Activated naive CD8-positive, alpha-beta T cell treated with anti-CD3 and anti-CD28 coated beads, Interleukin-2, amount 50 U/mL, for 24 hours (primary cell): ENCODE data around the gene KIAA0825.

ENCODE experiments used
- ATAC-seq: fragments of 150-1000 bp; cut with Tn5 transposase; one replicate; pipeline ENCODE4 v1.10.0; 2021
- DNase-seq: peaks from one replicate; pipeline ENCODE4 v3.0.0; 2021
- H3K27ac Mint-ChIP-seq: one replicate; pipeline ENCODE4 v1.8.0; 2021; ENCODE audit warnings: mild to moderate bottlenecking, mixed read lengths
- H3K27me3 Mint-ChIP-seq: one replicate; pipeline ENCODE4 v1.8.0; 2021; ENCODE audit warnings: mixed read lengths
- H3K36me3 Mint-ChIP-seq: one replicate; pipeline ENCODE4 v1.8.0; 2021; ENCODE audit warnings: low read depth, mixed read lengths
- H3K4me1 Mint-ChIP-seq: one replicate; pipeline ENCODE4 v1.8.0; 2021; ENCODE audit warnings: mixed read lengths
- H3K4me3 Mint-ChIP-seq: one replicate; pipeline ENCODE4 v1.8.0; 2021; ENCODE audit warnings: mild to moderate bottlenecking, moderate library complexity, mixed read lengths
- H3K9me3 Mint-ChIP-seq: one replicate; pipeline ENCODE4 v1.8.0; 2021; ENCODE audit warnings: mixed read lengths

The KIAA0825 gene

DNA sequence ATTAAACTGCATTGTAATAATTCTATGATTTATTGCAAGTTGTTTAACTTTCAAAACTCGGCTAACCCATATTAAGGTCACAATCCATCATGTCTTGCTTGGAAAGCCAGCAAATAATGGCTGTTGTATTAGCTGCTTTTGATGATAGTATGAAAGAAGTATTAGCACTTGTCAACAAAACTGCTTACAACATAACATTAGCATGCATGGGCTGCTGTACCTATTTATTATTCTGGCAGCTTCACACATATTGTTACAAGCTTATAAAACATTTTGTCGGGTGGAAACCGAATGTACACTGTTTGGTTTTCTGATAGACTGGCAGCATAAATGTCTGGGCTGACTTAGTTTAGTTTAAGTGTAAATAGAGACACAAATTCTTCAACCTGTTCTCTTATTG, 378.3 kb downstream of the KIAA0825 start:
- Mint-ChIP-seq H3K36me3 (no peaks in the 10 kb centered on the region), H3K27ac (no peak overlapping the region), H3K4me1 (no peaks in the 10 kb centered on the region), H3K9me3 (no peaks in the 10 kb centered on the region), H3K4me3 (no peak overlapping the region), H3K27me3 (no peaks in the 10 kb centered on the region)
- ATAC-seq (no peak), DNase-seq (no peak)

DNA sequence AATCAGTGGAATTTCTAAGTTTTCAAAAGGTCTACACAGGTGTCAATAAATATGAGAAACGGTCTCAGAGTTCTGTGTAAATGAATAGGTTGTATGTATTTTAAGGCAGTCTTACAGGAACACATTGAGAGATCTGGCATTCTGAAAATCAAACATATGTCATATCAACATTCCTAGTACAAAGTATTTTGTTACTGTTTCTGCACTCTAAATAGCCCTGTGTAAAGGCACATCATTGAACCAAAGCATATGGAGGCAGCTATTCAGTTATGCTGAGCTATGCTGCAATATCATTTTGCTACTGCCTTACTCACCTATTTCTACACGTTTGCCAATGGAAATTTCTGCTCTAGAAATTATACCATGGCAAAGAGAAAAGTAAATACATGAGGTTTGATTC, 379.1 kb downstream of the KIAA0825 start:
- Mint-ChIP-seq H3K9me3 (no peaks in the 10 kb centered on the region), H3K27me3 (no peaks in the 10 kb centered on the region), H3K27ac (no peak overlapping the region), H3K36me3 (no peaks in the 10 kb centered on the region), H3K4me3 (no peak overlapping the region), H3K4me1 (no peaks in the 10 kb centered on the region)
- no peak for DNase-seq
- ATAC-seq, result no peak

DNA sequence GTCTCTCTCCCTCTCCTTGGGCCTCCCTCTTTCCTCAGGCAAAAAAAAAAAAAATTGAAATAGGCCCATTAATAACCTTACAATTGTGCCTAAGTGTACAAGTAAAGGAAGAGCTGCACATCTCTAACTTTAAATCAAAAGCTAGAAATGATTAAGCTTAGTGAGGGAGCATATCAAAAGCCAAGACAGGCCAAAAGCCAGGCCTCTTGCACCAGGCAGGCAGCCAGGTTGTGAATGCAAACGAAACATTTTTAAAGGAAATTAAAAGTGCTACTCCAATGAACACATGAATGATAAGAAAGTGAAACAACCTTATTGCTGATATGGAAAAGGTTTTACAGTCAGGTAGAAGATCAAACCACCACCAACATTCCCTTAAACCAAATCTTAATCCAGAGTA, 383.4 kb downstream of the KIAA0825 start:
- no peak overlapping the region for H3K27ac Mint-ChIP-seq
- no peak overlapping the region for H3K4me3 Mint-ChIP-seq
- peaks cover 2% of the 10 kb centered on the region for H3K36me3 Mint-ChIP-seq
- H3K9me3 Mint-ChIP-seq, result peaks cover 6% of the 10 kb centered on the region
- H3K27me3 Mint-ChIP-seq, result peaks cover 2% of the 10 kb centered on the region
- no peak for DNase-seq
- ATAC-seq, result no peak
- no peaks in the 10 kb centered on the region for H3K4me1 Mint-ChIP-seq

DNA sequence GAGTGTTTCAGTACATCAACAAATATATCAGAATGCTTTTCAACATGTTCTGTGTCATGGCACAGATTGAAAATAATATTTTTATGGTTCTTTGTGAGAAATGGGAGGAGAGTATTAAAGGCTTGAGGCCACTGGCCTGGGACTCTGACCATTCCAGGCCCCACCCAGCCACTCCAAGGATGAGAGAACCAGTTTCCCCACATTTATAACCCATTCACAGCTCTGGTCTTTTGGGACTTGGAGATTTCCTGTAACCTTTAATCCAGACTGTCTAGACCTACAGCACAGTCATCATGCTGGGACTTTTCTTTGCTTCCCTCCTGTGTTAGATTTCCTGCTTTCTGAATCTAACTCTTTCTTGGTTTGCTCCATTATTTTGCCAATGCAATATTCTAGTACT, 389.6 kb downstream of the KIAA0825 start:
- DNase-seq (no peak), ATAC-seq (no peak)
- H3K27ac Mint-ChIP-seq, result no peak overlapping the region
- peaks cover 2% of the 10 kb centered on the region for H3K36me3 Mint-ChIP-seq
- no peaks in the 10 kb centered on the region for H3K4me1 Mint-ChIP-seq
- H3K27me3 Mint-ChIP-seq, result peaks cover 2% of the 10 kb centered on the region
- H3K4me3 Mint-ChIP-seq, result no peak overlapping the region
- H3K9me3 Mint-ChIP-seq, result peaks cover 6% of the 10 kb centered on the region

DNA sequence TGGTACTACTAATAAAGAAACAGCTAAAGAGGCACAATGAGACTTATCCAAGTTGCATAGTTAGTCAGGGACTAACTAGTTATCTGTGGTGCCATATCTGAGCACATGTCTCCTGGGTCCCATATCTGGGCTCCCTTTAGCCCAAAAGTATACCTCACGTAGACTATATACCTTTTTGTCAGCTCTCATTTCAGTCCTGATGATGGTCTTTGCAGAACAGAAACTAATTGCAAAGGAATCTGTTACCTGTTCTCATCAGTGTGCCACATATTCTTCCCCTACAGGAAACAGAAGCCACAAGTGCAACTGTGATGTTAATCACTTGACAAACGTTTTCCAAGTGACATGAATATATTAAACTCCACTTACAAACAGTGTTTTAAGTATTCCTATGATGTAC, 395.2 kb downstream of the KIAA0825 start:
- H3K4me1 Mint-ChIP-seq, result peaks cover 3% of the 10 kb centered on the region
- peak; percentile 46 for ATAC-seq

DNA sequence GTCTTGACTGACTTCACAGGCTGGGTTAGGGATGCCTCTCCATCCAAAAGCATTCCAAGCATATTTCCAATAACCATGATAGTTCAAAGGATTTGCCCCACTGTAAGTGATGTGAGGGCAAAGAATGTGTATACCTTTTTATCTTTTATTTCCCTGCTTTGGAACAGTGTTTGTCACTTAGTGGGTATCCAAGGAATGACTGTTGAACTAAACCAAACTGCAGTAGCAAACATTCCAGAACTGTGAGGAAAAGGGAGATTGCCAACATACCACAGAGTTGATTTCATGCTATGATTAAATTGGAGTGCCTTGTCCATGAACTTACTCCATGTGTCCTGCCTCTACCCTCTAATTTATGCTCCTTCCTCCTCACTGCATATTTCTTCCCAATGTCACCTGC, 400.0 kb downstream of the KIAA0825 start:
- Mint-ChIP-seq H3K4me3 (no peak overlapping the region), H3K36me3 (no peaks in the 10 kb centered on the region), H3K4me1 (peaks cover 2% of the 10 kb centered on the region), H3K27ac (no peak overlapping the region), H3K9me3 (no peaks in the 10 kb centered on the region), H3K27me3 (no peaks in the 10 kb centered on the region)
- DNase-seq (no peak), ATAC-seq (no peak)

More for the DNA sequence above, 395.2 kb downstream of the KIAA0825 start:
- Mint-ChIP-seq H3K36me3 (no peaks in the 10 kb centered on the region), H3K4me3 (no peak overlapping the region), H3K27ac (no peak overlapping the region), H3K9me3 (no peaks in the 10 kb centered on the region), H3K27me3 (no peaks in the 10 kb centered on the region)
- DNase-seq, result no peak

DNA sequence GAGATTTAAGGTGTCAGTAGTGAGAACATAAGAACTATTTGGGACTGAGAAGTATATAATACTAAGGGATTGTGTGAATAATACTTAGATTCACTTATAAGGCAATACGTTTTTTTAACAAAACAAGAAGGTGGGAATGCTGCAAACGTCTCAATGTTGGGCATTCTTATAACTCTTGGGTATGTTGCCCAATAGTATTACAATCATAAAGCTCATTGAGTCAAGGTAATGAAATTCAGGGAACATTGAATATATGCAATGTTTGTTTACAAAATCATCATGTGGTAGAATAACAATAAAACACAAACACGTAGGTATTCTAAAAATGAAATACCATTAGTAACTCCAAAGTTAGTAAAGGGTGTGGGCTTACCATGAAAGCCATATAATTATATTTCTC, 400.7 kb downstream of the KIAA0825 start:
- Mint-ChIP-seq H3K36me3 (no peaks in the 10 kb centered on the region), H3K27ac (no peak overlapping the region), H3K4me1 (no peaks in the 10 kb centered on the region), H3K27me3 (no peaks in the 10 kb centered on the region), H3K9me3 (no peaks in the 10 kb centered on the region), H3K4me3 (no peak overlapping the region)
- ATAC-seq (no peak), DNase-seq (no peak)

DNA sequence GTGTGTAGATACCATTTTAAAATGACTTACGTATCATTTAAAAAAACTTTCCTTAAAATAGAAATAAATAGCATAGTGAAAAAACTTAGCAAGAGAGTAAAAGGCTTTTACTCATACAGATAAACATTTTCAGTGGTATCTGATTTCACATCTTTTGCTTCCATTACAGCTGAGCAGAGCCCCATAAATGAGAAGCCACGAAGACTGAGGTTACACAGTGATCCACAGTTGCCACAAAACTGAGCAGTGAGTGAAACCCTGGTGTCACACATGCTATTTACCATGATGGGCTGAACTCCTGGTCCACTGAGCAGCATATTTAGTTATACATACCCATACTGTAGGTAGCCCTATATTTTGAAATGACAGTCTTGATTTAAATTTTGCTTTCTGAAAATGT, 401.2 kb downstream of the KIAA0825 start:
- Mint-ChIP-seq H3K4me3 (no peak overlapping the region), H3K27ac (no peak overlapping the region)
- no peak for ATAC-seq

DNA sequence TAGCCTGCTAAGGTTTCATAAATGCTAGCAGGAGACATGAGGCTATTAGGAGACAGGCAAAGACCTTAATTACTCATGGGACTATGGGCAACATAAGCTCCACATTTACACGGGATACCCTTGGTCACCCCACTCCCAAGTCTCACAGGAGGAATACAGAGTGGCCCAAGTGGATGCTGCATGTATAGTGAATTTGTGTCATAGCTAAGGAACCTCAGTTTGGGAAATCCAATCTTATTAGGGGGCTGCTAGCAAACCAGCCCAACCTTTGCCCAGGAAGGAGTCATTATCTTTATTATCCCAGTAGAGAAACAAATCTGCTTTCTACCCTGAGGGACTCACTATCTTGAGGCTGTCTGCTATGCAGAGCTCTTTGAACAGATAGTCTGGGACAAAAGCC, 405.9 kb downstream of the KIAA0825 start:
- no peaks in the 10 kb centered on the region for H3K27me3 Mint-ChIP-seq

More for the DNA sequence above, 401.2 kb downstream of the KIAA0825 start:
- H3K27me3 Mint-ChIP-seq, result no peaks in the 10 kb centered on the region
- no peaks in the 10 kb centered on the region for H3K36me3 Mint-ChIP-seq
- no peaks in the 10 kb centered on the region for H3K9me3 Mint-ChIP-seq
- no peak for DNase-seq
- H3K4me1 Mint-ChIP-seq, result no peaks in the 10 kb centered on the region

DNA sequence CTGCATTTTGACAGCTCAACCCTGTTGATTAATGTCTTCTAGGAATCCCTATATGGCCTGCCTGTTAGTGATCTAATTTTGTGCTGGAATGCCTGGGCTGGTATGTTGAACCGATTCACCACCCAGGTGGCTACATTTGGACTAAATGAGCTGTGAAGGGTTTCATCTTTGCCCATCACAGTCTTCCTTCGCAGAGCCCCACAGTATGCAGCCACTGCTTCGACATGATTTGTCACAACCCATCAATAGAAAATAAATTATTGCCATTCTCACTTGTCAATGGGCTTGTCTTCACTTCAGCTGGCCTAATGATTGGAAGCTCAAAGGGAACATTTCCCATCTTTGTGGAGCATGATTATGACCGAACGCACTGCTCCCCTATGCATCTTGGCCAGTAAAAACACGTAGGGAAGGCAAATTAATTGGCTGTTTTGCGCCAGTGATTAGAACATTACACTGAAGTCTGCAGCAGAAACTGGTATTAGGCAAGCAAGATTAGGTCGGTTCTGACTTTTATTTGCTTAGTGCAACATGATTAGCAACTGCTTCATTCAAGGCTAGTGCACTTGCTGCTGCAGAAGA, 408.5 kb downstream of the KIAA0825 start:
- Mint-ChIP-seq H3K4me1 (no peaks in the 10 kb centered on the region), H3K36me3 (no peaks in the 10 kb centered on the region), H3K4me3 (no peak overlapping the region), H3K27me3 (no peaks in the 10 kb centered on the region), H3K9me3 (no peaks in the 10 kb centered on the region), H3K27ac (no peak overlapping the region)
- ATAC-seq (no peak), DNase-seq (no peak)

More for the DNA sequence above, 405.9 kb downstream of the KIAA0825 start:
- ATAC-seq (no peak), DNase-seq (no peak)
- H3K4me1 Mint-ChIP-seq, result no peaks in the 10 kb centered on the region
- no peak overlapping the region for H3K4me3 Mint-ChIP-seq
- no peaks in the 10 kb centered on the region for H3K36me3 Mint-ChIP-seq
- H3K9me3 Mint-ChIP-seq, result no peaks in the 10 kb centered on the region
- no peak overlapping the region for H3K27ac Mint-ChIP-seq

DNA sequence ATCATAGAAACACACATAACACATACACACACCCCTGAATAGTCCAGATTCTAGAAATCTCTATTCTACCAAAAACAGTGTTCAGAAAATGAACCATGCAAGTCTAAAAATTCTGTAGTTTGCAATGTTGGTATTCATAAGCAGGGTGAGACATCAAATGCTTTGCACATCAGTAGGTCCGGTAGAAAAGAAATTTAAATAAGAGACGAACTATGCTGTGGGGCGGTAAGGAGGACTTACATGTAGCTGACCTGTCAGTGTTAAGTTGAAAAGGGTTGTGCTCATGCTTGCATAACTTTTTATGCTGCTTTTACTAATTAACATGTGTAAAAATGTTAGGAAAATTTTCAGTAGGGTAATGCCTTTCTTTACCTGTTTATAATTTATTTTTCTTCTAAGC, 409.1 kb downstream of the KIAA0825 start:
- no peaks in the 10 kb centered on the region for H3K4me1 Mint-ChIP-seq
- H3K27ac Mint-ChIP-seq, result no peak overlapping the region
- H3K36me3 Mint-ChIP-seq, result no peaks in the 10 kb centered on the region
- DNase-seq, result no peak
- no peaks in the 10 kb centered on the region for H3K9me3 Mint-ChIP-seq
- no peak for ATAC-seq
- H3K4me3 Mint-ChIP-seq, result no peak overlapping the region
- no peaks in the 10 kb centered on the region for H3K27me3 Mint-ChIP-seq

DNA sequence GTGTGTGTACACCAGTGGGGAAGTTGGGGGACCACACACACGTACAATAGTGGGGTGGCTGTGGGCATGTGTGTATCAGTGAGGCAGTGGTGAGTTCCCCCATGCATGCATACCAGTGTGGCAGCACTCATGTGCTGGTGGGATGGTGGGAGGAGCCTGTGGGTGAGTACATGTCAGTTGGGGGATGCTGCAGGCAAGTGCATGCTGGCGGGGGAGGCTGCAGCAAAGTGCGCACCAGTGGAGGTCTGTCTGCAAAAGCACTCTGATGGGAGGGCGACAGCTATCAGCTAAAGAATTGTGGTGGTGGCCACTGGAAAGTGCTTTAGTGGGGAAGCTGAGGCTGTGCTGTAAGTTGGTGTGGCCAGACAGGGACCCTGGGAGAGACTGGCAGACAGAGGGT, 418.8 kb downstream of the KIAA0825 start:
- Mint-ChIP-seq H3K27ac (no peak overlapping the region), H3K4me1 (no peaks in the 10 kb centered on the region), H3K27me3 (peaks cover 3% of the 10 kb centered on the region), H3K9me3 (no peaks in the 10 kb centered on the region), H3K36me3 (no peaks in the 10 kb centered on the region), H3K4me3 (no peak overlapping the region)
- ATAC-seq (no peak), DNase-seq (no peak)

DNA sequence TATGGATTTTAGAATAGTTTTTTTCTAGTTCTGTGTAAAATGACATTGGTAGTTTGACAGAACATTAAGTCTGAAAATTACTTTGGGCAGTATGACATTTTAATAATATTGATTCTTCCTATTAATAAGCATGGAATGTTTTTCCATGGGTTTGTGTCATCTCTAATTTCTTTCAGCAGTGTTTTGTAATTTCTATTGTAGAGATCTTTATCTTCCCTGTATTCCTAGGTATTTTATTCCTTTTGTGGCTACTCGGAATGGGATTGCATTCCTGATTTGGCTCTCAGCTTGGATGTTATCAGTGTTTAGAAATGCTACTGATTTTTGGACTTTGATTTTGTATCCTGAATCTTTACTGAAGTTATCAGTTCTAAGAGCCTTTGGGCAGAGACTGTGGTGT, 420.4 kb downstream of the KIAA0825 start:
- H3K4me1 Mint-ChIP-seq, result no peaks in the 10 kb centered on the region
- no peaks in the 10 kb centered on the region for H3K36me3 Mint-ChIP-seq
- peaks cover 3% of the 10 kb centered on the region for H3K27me3 Mint-ChIP-seq
- ATAC-seq, result no peak
- H3K9me3 Mint-ChIP-seq, result no peaks in the 10 kb centered on the region
- H3K27ac Mint-ChIP-seq, result no peak overlapping the region
- H3K4me3 Mint-ChIP-seq, result no peak overlapping the region
- DNase-seq, result no peak

DNA sequence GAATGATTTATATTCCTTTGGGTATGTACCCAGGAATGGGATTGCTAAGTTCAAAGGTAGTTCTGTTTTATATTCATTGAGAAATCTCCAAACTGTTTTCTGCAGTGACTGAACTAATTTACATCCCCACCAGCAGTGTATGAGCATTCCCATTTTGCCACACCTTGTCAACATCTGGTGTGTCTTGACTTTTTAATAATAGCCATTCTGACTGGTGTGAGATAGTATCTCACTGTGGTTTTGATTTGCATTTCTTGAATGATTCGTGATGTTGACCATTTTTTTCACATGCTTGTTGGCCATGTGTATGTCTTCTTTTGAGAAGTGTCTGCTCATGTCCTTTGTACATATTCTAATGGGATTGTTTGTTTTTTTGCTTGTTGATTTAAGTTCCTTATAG, 421.5 kb downstream of the KIAA0825 start:
- DNase-seq (no peak), ATAC-seq (no peak)
- Mint-ChIP-seq H3K36me3 (no peaks in the 10 kb centered on the region), H3K27ac (no peak overlapping the region), H3K9me3 (no peaks in the 10 kb centered on the region), H3K4me3 (no peak overlapping the region), H3K27me3 (peaks cover 3% of the 10 kb centered on the region), H3K4me1 (no peaks in the 10 kb centered on the region)

DNA sequence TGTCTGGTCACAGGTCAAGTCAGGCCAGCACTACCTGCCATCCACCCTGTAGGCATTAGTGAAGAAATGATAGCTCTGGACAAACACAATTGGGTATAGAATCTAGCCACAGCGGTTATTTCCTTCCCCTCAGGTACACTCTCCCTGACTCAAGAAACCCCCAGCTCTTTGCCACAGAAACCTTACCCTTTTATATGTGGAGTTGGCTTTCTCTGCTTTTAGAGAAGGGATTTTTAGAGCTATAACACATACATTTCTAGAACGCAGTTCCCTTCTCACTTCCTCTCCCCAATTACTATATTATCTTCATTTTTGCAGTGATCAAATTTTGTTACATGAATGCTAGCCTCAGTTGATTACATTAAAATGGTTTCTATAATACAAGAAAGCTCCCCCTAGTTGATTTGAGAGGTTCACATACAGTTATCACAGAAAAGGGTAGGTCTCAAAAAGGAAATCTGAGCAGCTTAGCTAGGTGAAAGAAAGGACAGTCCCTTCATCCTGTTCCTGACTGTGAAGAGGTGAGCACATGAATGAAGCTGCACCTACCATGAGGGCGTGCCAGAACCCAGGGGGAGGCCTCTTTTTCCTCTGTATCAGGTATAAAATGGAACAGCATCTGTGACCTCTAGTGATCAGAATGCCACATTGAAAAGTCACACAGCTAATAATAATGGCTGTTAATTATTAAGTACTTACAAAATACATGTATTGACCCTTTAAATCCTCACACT, 425.6 kb downstream of the KIAA0825 start:
- DNase-seq, result no peak
- H3K27me3 Mint-ChIP-seq, result no peaks in the 10 kb centered on the region
- H3K4me1 Mint-ChIP-seq, result no peaks in the 10 kb centered on the region
- no peak for ATAC-seq
- H3K4me3 Mint-ChIP-seq, result no peak overlapping the region
- no peaks in the 10 kb centered on the region for H3K9me3 Mint-ChIP-seq
- H3K36me3 Mint-ChIP-seq, result no peaks in the 10 kb centered on the region
- no peak overlapping the region for H3K27ac Mint-ChIP-seq
